GM19467 (cell line): ENCODE measurements around the gene DIP2B.
"Not testable (repeated sequence)": the region's sequence is repeated elsewhere in the genome, so short reads cannot be mapped to it uniquely, and the experiment has no call there.

ENCODE experiments used
- ATAC-seq: cut with Tn5 transposase; IDR thresholded peaks from one replicate; pipeline ENCODE4 v1.9.1; 2021; ENCODE audit warnings: mild to moderate bottlenecking, moderate library complexity; ENCODE audit not compliant: unreplicated experiment

Gene DIP2B, protein sequence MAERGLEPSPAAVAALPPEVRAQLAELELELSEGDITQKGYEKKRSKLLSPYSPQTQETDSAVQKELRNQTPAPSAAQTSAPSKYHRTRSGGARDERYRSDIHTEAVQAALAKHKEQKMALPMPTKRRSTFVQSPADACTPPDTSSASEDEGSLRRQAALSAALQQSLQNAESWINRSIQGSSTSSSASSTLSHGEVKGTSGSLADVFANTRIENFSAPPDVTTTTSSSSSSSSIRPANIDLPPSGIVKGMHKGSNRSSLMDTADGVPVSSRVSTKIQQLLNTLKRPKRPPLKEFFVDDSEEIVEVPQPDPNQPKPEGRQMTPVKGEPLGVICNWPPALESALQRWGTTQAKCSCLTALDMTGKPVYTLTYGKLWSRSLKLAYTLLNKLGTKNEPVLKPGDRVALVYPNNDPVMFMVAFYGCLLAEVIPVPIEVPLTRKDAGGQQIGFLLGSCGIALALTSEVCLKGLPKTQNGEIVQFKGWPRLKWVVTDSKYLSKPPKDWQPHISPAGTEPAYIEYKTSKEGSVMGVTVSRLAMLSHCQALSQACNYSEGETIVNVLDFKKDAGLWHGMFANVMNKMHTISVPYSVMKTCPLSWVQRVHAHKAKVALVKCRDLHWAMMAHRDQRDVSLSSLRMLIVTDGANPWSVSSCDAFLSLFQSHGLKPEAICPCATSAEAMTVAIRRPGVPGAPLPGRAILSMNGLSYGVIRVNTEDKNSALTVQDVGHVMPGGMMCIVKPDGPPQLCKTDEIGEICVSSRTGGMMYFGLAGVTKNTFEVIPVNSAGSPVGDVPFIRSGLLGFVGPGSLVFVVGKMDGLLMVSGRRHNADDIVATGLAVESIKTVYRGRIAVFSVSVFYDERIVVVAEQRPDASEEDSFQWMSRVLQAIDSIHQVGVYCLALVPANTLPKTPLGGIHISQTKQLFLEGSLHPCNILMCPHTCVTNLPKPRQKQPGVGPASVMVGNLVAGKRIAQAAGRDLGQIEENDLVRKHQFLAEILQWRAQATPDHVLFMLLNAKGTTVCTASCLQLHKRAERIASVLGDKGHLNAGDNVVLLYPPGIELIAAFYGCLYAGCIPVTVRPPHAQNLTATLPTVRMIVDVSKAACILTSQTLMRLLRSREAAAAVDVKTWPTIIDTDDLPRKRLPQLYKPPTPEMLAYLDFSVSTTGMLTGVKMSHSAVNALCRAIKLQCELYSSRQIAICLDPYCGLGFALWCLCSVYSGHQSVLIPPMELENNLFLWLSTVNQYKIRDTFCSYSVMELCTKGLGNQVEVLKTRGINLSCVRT (N-terminal part only)

DNA sequence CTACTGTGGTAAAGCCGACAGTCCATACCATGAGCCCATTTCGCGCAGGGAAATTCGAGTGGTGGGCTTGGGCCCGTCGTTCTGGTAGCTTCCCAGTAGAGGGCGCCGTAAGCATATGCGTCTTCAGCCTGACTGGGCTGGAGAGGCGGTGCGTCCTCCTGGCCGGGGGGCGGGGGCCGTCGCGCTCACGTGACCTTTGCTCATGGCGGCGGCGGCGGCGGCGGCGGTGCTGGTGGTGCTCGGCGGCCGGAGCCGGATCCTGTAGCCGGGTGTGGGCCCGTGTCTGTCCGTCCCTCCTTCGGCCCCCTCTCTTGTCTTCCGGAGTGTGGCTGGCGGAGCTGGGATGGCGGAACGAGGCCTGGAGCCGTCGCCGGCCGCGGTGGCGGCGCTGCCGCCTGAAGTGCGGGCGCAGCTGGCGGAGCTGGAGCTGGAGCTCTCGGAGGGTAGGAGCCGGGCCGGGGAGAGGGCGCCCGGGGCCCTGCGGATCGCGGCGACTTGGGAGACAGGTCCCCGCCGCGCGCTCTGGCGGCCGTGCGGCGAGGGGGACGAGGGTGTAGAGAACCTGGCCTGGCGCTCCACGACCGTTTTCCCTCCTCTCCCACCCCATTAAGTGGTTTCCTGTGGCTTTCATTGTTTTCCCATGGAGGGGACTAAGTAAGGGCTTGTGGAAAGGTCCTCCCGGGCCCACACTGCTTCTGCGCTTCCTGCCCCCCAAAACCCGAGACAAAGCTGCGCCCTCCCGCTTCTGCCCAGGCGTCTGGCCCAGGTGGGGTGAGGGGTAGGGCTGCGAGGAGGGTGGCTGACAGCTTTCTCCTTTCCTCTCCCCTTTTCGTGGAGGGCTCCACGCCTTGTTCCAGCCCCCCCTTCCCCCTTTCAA lies at the start of gene DIP2B:
DIP2B (plus strand) TSS at position 188 of the 877 bp plus-strand sequence; CDS start at position 344, 156 bp downstream.
- peak; percentile 70 for ATAC-seq

DNA sequence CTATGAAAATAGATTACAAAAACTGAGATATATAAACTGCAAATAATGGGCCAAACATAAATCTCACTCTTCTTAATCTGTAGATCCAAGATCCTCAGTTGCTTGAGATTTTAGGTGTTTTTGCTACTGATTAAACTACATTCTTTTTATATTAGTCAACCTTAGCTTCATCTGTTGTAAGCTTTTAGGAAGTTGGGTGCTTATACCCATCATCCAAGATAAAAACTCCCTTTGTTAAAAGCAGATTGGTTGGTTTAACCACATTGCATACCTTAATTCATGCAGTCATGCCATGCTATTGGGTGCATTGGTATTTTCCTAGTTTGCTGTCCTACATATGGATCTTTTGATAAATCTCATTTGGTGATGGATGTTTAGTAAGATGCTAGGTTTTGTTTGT lies 46.2 kb upstream of the DIP2B start:
- no peak for ATAC-seq

DNA sequence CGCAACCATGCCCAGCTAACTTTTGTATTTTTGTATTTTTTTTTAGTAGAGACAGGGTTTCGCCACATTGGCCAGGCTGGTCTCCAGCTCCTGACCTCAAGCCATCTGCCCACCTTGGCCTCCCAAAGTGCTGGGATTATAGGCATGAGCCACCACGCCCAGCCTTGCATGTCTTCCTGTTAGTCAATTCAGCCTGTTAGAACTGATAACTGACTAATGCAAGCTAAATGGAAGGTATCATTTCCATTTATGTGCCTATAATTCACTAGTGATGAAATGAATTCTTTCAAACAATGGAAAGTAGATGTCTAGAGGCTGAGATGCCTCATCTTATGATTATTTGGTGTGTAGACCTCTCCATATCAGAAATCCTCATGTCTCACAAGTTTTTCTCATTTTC lies 37.3 kb upstream of the DIP2B start:
- ATAC-seq = no peak

DNA sequence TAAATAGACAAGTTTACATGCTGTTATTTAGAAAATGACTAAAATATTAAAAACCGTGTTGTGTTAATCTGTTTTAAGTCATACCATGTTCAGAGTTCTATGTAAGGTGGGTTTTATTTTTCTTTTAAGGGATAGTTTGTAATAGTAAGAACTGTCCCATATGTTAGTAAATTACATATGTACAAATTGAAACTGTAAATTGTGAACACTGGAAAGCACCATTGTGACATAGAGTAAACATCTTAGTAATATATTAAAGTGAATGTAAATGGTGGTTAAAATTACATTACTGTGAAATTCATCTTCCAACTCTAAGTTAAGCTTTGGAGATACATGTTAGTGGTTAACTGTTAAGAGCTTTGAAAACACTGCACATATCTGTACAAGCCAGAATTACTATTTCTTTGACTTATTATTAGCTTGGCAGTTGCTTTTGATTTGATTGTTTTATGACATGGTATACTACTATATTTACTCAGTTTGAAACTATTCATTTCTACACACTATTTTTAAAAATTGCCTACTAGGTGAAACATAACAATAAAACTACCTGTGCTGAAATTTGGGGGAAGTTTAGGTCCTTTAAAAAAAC lies 27.4 kb upstream of the DIP2B start:
- no peak for ATAC-seq

DNA sequence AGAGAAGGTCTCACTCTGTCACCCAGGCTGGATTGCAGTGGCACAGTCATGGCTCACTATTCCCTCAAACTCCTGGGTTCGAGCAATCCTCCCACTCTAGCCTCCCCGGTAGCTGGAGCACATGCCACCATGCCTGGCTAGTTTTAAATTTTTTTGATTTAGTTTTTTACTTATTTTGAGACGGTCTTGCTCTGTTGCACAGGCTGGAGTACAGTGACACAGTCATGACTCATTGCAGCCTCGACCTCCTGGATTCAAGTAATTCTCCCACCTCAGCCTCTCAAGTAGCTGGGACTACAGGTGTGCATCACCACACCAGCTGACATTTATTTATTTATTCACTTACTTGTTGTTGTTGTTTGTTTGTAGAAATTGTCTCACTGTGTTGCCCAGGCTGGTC lies 22.2 kb upstream of the DIP2B start:
- ATAC-seq = no peak

DNA sequence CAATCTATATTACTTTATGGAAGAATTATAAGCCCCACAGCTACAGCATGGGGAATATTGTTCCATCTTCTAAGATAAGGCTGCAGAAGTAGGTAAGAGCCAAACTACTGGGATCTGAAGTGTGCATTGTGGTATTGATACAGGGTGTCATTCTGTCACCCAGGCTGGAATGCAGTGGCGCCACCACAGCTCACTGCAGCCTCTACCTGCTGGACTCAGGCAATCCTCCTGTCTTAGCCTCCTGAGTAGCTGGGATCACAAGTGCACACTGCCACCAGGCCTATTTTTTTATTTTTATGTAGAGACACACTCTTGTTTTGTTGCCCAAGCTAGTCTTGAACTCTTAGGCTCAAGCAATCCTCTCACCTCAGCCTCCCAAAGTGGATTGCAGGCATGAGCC lies 21.3 kb upstream of the DIP2B start:
- no peak for ATAC-seq

DNA sequence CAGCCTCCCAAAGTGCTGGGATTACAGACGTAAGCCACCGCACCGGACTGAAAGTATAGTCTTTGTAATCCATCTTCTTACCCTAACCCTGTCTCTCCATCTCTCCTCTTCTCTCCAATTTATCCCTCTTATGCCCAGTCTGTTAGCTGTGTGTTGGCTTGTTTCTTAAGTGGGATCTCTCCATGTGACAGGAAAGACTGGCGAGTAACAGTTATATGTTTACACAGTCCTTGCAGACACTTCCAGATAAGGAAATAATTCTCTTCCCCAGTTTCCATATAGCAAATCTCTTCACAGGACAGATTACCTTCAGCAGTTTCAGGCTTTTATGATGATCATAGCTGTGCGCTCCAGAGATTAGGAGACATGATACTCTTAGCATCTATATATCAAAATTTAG lies 16.0 kb upstream of the DIP2B start:
- no peak for ATAC-seq

DNA sequence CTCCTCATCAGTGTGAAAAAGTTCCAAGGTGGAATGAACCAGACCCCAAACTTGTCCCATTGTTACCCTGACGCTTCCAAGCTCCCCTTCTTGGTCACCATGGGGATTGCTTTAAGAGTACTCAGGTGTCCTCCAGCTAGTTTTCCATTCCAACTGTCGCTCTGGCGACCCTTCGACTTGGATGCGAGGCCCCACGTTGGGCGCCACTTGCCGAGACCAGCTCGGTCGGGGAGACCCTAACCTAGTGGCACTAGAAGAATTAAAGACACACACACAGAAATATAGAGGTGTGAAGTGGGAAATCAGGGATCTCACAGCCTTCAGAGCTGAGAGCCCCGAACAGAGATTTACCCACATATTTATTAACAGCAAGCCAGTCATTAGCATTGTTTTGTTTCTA lies 6.7 kb upstream of the DIP2B start:
- not testable (repeated sequence) for ATAC-seq

DNA sequence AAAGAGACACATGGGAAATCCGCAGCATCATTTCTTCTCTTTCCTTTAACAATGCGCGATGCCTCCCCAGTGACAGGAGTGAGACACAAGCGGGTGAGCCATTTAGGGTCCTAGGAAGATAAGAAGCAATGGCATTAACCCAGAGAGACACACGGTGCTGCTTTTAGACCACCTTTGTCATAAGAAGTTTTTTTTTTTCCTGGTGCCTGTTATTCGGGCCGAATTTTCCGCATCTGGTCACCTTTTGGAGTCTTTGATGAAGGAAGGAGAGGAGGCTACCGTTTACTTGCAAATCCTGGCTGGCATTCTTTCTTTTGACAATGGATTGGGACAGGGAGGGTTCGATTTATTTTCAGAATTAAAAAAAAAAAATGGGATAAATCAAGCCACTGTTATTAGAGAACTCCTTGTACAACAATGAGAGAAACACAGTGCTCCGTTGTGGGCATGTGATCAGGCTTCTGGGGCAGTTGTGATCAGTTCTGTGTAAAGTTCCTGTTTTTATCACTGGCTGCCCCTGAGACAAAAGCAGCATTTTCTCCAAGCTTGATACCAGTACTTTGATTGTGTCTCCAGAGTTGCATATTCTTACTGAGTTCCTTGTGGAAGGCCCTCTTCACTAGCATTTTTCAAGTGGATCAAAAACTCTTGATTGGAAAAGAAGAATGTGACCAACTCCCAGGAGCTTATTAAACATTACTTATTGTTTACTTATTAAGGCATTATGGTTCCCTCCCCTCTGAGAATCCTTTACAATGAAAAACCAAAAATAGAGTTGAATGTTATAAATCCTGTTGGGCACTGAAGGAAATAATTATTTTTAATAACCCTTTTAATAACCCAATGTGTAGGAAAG lies 1.1 kb downstream of the DIP2B start:
- ATAC-seq = no peak

DNA sequence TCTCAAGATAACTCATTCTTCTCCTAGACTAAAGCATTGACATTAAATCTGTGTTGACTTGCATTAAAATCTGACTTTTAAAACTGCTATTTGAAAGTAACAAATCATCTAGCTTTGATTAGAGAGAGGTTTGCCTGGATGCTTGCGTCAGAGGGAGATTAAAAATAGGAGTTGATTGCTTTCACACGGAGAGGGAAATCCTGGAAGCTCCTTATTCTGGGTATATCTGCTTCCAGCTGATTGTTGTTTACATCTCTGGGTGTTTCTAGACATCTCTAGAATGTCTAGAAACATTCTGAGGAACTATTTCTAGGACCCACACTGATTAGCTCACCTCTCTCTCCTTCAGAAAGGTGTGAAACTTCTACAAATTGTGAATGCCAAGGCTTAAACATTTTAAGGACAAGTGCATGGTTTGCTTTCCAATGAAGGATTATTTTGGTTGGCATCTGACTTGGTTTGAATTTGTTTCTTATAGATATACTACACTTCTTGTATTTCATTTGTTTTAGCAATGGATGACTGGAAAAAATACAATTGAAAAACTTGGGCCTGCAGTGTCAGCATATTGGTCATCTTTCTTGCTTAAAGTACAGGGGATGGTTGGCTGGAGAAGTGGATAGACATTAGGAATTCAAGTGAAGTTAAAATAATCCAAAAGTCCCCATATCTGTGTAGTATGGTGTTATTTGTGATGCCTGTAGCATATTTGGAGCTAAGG lies 2.1 kb downstream of the DIP2B start:
- ATAC-seq = no peak

DNA sequence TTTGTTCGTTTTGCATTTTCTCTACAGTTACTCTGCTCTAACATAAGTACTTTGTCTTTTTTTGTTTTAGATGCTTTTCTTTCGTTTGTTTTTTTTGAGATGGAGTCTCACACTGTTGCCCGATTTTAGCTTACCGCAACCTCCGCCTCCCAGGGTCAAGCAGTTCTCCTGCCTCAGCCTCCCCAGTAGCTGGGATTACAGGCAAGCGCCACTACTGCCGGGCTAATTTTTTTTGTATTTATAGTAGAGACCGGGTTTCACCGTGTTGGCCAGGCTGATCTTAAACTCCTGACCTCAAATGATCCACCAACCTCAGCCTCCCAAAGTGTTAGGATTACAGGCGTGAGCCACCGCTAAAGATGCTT lies 2.7 kb downstream of the DIP2B start:
- no peak for ATAC-seq

DNA sequence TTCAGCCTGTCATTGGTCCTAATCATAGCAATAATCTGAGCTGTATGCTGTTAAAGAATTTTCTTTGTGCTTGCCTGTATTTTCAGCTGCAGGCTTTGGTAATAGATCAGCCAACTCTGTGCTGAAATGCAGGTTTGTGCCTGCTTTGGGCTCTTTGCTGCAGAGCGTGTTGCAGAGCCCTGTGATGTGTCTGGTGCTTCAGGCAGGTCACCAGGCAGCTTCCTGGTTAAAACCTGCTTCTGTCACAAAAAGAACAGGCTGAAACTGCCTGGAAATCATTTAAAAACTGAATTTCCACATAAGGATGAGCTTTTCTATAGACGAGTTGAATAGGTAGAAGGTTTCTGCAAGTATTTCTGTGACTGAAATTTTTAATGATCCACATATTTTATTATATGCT lies 3.1 kb downstream of the DIP2B start:
- no peak for ATAC-seq

DNA sequence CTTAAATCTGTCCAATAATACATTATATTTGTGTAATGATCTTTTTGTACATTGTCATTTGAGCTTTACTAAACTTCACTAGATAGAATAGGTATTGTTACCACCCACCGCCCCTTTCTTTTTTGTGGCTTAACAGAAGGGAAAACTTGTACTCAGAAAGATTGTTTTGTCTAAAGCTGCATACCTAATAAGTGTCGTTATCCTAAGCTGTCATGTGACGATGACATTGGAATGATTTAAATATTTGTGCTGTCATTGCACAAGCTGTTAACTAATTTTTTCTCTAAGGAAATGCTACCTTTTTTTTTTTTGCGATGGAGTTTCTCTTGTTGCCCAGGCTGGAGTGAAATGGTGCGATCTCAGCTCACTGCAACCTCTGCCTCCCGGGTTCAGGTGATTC lies 3.6 kb downstream of the DIP2B start:
- ATAC-seq = no peak

DNA sequence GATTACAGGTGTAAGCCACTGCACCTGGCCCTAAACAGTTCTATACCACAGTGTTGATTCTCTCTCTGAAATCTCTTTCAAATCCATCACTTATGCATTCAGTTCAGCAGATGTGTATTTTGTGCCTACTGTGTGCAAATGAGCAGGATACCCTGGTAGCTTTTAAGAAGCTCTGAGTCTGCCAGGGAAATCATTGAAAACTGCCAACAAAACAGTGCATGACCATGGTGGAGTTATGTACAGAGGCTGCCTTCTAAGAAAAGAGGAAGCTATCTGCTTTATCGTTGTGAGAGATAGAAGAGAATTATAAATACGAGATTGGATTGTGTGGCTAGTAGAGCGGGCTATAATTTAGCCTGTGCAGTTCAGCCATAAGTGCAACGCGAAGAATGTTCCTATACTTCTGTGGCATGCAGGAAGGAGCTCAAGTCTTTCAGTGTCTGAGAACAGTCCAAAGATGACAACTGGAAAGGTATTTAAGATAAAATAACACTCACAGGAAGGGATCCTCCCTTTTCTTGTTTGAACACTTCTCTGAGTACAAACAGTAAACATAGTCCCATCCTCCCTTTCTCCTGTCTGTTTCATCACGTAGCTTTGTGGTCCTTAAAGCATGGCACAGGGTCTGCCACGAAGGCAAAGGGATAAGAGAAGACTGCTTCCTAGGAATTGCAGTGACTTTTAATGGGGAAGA lies 4.3 kb downstream of the DIP2B start:
- no peak for ATAC-seq

DNA sequence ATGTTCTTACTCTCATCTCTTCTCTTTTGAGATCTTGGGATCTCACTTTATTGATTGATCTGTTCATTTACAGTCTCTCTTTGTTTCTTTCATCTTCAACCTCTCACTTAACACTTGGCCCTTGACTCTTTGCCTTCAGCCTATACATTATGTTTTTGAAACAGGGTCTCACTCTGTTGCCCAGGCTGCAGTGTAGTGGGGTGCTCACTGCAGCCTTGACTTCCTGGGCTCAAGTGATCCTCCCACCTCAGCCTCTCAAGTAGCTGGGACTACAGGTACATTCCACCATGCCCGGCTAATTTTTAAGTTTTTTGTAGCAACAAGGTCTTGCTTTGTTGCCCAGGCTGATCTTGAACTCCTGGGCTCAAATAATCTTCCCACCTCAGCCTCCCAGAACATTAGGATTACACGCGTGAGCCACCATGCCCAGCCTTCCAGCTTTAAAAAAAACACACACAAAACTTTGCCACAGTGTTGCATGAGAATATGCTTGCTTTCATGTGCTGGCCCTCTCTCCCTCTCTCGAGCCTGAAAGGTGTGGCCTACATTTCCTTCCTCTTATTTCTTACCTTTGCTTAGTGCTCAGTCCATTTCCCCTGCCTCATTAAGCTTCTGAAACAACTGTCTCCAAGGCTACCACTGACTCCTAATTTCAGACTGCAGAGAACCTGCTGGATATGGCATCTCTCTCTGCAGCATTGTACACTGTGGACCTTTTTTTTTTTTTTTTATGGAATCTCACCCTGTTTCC lies 9.9 kb downstream of the DIP2B start:
- no peak for ATAC-seq

DNA sequence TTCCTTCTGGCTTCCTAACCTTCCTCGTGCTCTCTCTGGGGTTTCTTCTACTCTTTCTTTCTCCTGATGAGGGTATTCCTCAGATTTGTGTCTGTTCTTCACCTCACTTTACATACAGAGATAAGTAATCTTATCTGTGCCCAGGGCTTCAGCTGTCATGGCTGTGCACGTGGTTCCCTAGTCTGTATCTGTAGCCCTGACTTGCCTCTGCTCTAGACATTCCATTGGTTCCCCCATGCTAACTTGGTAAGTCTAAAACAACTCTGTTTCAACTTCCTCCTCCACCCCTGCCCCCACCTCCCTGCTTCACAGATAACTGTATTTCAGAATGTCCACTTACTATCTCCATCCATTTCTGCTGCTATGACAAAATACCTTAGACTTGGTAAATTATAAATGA lies 10.8 kb downstream of the DIP2B start:
- ATAC-seq = no peak

DNA sequence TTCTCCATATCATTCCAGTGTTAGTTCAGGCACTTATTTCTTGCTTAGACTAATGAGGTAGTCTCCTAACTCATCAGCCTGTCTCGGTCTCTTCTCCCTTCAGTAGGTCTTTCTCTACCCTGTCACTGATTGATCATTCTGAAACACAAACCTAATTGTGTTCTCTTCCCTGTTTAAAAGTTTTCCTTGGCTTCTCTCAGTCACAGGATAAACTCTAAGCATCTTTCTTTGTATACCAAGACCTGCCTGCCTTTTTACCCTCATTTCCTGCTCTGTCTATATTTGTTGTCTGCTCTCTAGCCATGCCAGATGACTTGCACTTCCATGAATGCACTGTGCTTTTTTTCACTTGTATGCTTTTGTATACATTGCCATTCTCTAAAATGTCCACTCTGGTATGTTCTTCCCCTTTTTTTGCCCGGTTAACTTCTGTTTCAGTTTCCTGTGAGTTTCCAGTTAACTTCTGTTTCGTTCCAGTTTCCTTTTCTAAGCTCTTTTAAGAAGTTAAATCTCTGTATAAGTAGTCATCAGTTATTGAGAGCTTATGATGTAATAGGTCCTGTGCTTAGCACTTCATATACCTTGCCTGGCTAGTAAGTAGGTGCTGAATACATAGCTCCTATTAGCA lies 12.8 kb downstream of the DIP2B start:
- peak; percentile 70 for ATAC-seq
